Measurements from ENCODE around the gene NISCH.

Gene NISCH

GRCh38 chr3:52443791-52444687, 11.4 kb upstream of the NISCH start:
- peak overlapping the region; percentile 75 for H3K4me3 ChIP-seq (ENCODE audit: low read length)
- peak overlapping the region; percentile 83 for H3K9ac ChIP-seq (ENCODE audit: low read length)
- H3K4me1 ChIP-seq (ENCODE audit: control insufficient read depth, insufficient read depth, low read length), result peaks cover 17% of the 10 kb centered on the region
- no peaks in the 10 kb centered on the region for H3K27me3 ChIP-seq (replicated peaks; ENCODE audit: control insufficient read depth, insufficient read depth, low read length)
- H3K9me3 ChIP-seq (ENCODE audit: control insufficient read depth, low read length), result no peaks in the 10 kb centered on the region
- peaks cover 13% of the 10 kb centered on the region for H3K36me3 ChIP-seq (ENCODE audit: control insufficient read depth, insufficient read depth, low read length, severe bottlenecking)
- no peak for DNase-seq (ENCODE audit: low read depth)

DNA sequence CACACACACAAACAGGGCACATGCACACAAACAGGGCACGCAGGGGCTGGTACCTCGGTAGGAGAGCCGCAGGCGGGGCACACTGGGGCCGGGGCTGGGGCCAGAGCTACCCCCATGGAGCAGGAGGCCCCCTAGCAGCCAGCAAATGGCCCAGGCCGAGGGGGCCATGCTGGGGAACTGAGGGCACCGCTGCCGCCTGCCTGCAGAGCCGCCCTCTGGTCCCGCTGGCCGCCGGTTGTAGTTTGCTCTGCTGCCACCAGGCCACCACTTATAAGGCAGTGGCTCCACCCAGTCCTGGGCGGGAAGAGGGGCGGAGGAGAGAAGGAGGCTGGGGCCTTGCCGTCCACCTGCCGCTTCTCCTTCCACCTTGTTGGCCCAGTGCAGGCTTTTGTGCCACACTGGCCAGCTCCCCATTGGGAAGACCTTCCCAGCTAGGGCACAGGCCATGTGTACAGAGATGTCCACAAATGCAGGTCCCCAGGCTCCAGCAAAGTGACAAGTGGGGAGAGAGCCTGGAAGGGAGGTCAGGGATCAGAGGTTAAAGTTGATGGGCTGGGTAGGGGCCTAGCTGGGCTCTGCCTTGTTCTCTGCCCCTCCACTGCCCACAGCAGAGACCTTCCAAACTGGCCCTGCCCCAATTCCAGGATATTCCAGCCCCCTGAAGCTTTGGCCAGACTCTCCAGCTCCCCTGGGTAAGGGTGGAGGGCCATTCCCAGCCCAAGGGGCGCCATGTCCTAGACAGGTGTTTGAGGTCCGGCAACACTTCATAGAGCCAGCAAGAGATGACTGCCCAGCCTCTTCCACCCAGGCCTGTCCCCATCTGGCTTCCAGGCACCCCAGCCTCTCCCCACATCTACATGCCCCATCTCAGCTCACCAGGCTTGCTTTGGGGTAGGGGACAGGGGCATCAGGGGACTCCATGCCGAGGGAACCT, 10.3 kb upstream of the NISCH start, which contains the start of gene SEMA3G:
SEMA3G (minus strand) TSS at position 244 of the 934 bp plus-strand sequence; CDS start at position 168, 76 bp downstream.
- H3K4me3 ChIP-seq (ENCODE audit: low read length), result peak within 1 kb of the TSS; percentile 75

DNA sequence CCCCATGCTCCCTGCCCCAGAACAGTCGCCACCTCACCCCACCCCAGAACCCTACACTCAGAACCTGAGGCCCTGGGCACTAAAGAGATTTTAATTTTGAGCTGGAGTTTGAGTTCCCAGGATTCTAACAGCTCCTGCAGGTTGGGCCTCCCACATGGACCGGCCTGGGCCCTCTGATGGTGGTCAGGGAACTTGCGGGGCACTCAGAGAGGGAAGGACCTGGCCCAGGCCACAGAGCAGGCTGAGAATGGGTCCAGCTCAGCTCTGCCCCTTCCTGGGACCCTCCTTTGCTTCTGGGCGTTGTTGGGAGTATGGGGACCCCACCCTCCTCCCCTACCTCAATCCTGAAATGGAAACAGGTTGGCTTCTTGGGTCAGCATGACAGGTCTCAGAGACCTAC, 9.4 kb upstream of the NISCH start:
- DNase-seq (ENCODE audit: low read depth), result no peak
- Histone ChIP-seq H3K9me3 (ENCODE audit: control insufficient read depth, low read length) (no peaks in the 10 kb centered on the region), H3K4me3 (ENCODE audit: low read length) (no peak overlapping the region), H3K27me3 (replicated peaks; ENCODE audit: control insufficient read depth, insufficient read depth, low read length) (no peaks in the 10 kb centered on the region), H3K36me3 (ENCODE audit: control insufficient read depth, insufficient read depth, low read length, severe bottlenecking) (peaks cover under 1% of the 10 kb centered on the region), H3K4me1 (ENCODE audit: control insufficient read depth, insufficient read depth, low read length) (peaks cover 17% of the 10 kb centered on the region), H3K9ac (ENCODE audit: low read length) (no peak overlapping the region)

More for the DNA sequence above, 10.3 kb upstream of the NISCH start, which contains the start of gene SEMA3G:
- H3K9ac ChIP-seq (ENCODE audit: low read length), result peak within 1 kb of the TSS; percentile 83
- peaks cover 6% of the 10 kb centered on the region for H3K36me3 ChIP-seq (ENCODE audit: control insufficient read depth, insufficient read depth, low read length, severe bottlenecking)
- peak; percentile 82 for DNase-seq (ENCODE audit: low read depth)
- H3K27me3 ChIP-seq (replicated peaks; ENCODE audit: control insufficient read depth, insufficient read depth, low read length), result no peaks in the 10 kb centered on the region
- no peaks in the 10 kb centered on the region for H3K9me3 ChIP-seq (ENCODE audit: control insufficient read depth, low read length)
- H3K4me1 ChIP-seq (ENCODE audit: control insufficient read depth, insufficient read depth, low read length), result peaks cover 17% of the 10 kb centered on the region

- Histone ChIP-seq H3K27me3 (replicated peaks; ENCODE audit: control insufficient read depth, insufficient read depth, low read length) (no peaks in the 10 kb centered on the region), H3K4me1 (ENCODE audit: control insufficient read depth, insufficient read depth, low read length) (peaks cover 17% of the 10 kb centered on the region)
Observed at GRCh38 chr3:52446631-52447511, 8.5 kb upstream of the NISCH start.

DNA sequence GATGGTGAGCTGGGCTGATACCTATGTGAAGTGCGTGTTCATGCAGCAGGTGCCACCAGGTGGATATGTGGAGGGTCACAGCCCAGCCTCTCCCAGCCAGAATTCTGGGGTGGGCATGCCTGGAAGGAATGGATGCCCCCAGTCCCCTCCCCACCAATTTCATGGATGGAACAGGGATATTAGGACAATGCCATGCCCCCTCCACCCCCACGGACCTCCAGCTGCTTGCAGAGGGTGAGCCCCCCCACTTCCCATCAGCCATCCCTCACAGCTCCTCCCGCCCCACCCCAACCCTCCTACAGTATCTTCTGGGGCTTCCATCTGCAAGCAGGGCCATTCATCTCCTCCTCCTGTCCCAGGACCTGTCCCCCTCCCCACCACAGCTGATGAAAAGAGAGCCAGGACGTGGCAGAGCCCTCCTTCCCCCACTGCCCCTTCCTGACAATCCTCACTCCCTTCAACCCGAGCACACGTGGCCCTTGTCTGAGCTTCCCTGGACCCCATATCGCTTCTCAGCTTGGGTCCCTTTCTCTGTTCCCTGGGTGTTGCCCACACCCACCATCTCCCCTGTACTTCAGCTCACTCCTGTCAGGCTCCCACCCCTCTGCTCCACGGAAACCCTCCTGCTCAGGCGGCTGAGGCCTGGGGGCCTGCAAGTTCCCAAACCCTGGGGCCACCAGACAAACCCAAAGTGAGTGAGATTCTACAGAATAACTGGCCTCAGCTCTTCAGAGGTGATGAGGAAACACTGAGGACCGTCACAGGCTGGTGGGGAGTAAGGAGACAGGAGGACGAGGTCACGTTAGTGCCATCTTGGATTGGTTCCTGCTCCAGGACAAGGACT, 7.7 kb upstream of the NISCH start:
- Histone ChIP-seq H3K36me3 (ENCODE audit: control insufficient read depth, insufficient read depth, low read length, severe bottlenecking) (no peaks in the 10 kb centered on the region), H3K9ac (ENCODE audit: low read length) (no peak overlapping the region), H3K9me3 (ENCODE audit: control insufficient read depth, low read length) (no peaks in the 10 kb centered on the region), H3K27me3 (replicated peaks; ENCODE audit: control insufficient read depth, insufficient read depth, low read length) (no peaks in the 10 kb centered on the region), H3K4me3 (ENCODE audit: low read length) (no peak overlapping the region), H3K4me1 (ENCODE audit: control insufficient read depth, insufficient read depth, low read length) (peaks cover 12% of the 10 kb centered on the region)
- no peak for DNase-seq (ENCODE audit: low read depth)

More at GRCh38 chr3:52446631-52447511, 8.5 kb upstream of the NISCH start:
- DNase-seq (ENCODE audit: low read depth), result peak; percentile 82
- Histone ChIP-seq H3K9me3 (ENCODE audit: control insufficient read depth, low read length) (no peaks in the 10 kb centered on the region), H3K36me3 (ENCODE audit: control insufficient read depth, insufficient read depth, low read length, severe bottlenecking) (no peaks in the 10 kb centered on the region), H3K4me3 (ENCODE audit: low read length) (no peak overlapping the region), H3K9ac (ENCODE audit: low read length) (no peak overlapping the region)

GRCh38 chr3:52450489-52451236, 4.7 kb upstream of the NISCH start:
- Histone ChIP-seq H3K27me3 (replicated peaks; ENCODE audit: control insufficient read depth, insufficient read depth, low read length) (no peaks in the 10 kb centered on the region), H3K4me1 (ENCODE audit: control insufficient read depth, insufficient read depth, low read length) (peaks cover 4% of the 10 kb centered on the region), H3K9me3 (ENCODE audit: control insufficient read depth, low read length) (no peaks in the 10 kb centered on the region), H3K4me3 (ENCODE audit: low read length) (no peak overlapping the region), H3K9ac (ENCODE audit: low read length) (no peak overlapping the region), H3K36me3 (ENCODE audit: control insufficient read depth, insufficient read depth, low read length, severe bottlenecking) (no peaks in the 10 kb centered on the region)
- no peak for DNase-seq (ENCODE audit: low read depth)

DNA sequence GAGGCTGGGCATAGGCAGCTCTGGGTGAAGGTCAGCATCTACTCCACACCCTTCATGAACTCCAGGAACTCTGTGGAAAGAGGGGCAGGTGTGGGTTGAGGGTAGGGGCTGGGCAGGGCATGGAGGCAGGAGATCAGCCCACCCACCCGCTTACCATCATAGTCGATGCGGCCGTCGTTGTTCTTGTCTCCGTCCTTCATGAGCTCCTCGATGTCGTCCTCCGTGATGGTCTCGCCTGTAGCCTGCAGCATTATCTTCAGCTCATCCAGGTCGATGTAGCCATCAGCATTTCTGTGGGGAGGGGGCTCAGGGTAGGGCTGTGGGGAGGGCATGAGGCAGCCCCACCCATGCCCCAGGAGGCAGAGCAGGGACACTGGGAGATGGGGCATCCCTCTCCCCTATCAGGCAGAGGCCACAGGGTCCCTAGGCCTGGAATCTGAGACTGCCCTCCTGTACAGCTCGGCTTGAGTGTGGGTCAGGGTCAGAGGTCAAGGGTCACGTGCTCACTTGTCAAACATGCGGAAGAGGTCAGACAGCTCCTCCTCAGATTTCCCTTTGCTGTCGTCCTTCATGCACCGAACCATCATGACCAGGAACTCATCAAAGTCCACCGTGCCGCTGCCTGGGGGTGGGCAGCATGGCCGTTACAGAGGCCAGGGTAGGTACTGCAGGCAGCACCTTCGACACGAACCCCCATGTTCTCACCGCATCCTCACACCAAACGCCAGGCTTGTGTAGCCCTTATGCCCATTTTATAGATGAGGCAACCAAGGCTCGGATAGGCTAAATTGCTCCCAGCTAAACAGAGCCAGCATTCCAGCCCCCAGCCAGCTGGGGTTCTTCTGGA, 3.9 kb upstream of the NISCH start:
- Histone ChIP-seq H3K4me3 (ENCODE audit: low read length) (no peak overlapping the region), H3K9me3 (ENCODE audit: control insufficient read depth, low read length) (no peaks in the 10 kb centered on the region), H3K27me3 (replicated peaks; ENCODE audit: control insufficient read depth, insufficient read depth, low read length) (no peaks in the 10 kb centered on the region), H3K9ac (ENCODE audit: low read length) (no peak overlapping the region), H3K4me1 (ENCODE audit: control insufficient read depth, insufficient read depth, low read length) (peaks cover 7% of the 10 kb centered on the region), H3K36me3 (ENCODE audit: control insufficient read depth, insufficient read depth, low read length, severe bottlenecking) (no peaks in the 10 kb centered on the region)
- DNase-seq (ENCODE audit: low read depth), result no peak

DNA sequence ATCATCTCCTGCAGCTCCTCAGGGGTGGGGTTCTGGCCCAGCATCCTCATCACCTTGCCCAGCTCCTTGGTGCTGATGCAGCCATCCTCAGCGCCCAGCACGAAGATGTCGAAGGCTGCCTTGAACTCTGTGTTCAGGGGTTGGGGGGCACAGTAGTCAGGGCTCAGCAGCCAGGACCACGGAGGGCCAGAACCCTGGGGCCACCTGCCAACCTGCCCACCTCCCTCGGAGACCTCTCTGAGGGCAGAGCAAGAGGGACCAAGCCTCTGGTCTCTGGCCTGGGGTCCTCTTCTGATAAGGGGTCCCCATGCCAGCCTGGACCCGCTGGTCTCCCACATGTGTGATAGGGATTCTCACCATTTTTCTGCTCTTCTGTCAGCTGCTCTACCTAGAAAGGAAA, 3.3 kb upstream of the NISCH start:
- Histone ChIP-seq H3K4me3 (ENCODE audit: low read length) (no peak overlapping the region), H3K9me3 (ENCODE audit: control insufficient read depth, low read length) (no peaks in the 10 kb centered on the region), H3K36me3 (ENCODE audit: control insufficient read depth, insufficient read depth, low read length, severe bottlenecking) (no peaks in the 10 kb centered on the region), H3K9ac (ENCODE audit: low read length) (no peak overlapping the region), H3K27me3 (replicated peaks; ENCODE audit: control insufficient read depth, insufficient read depth, low read length) (no peaks in the 10 kb centered on the region), H3K4me1 (ENCODE audit: control insufficient read depth, insufficient read depth, low read length) (peaks cover 14% of the 10 kb centered on the region)
- no peak for DNase-seq (ENCODE audit: low read depth)

- Histone ChIP-seq H3K27me3 (replicated peaks; ENCODE audit: control insufficient read depth, insufficient read depth, low read length) (no peaks in the 10 kb centered on the region), H3K9me3 (ENCODE audit: control insufficient read depth, low read length) (no peaks in the 10 kb centered on the region), H3K9ac (ENCODE audit: low read length) (no peak overlapping the region), H3K4me1 (ENCODE audit: control insufficient read depth, insufficient read depth, low read length) (peaks cover 15% of the 10 kb centered on the region), H3K36me3 (ENCODE audit: control insufficient read depth, insufficient read depth, low read length, severe bottlenecking) (peaks cover 5% of the 10 kb centered on the region), H3K4me3 (ENCODE audit: low read length) (no peak overlapping the region)
- no peak for DNase-seq (ENCODE audit: low read depth)
Observed at GRCh38 chr3:52452570-52453221, 2.7 kb upstream of the NISCH start.

Data from adipocyte (in vitro differentiated cells).